T-helper 1 cell treated with Interleukin-12 subunit alpha and Interleukin-12 subunit beta and Interleukin-4 antibody, amounts not matched to agents 30 μg/mL and 1 μg/mL, for 36 hours (primary cell): Measurements from ENCODE around the gene GLP2R.
"Not testable (repeated sequence)": the region's sequence is repeated elsewhere in the genome, so short reads cannot be mapped to it uniquely, and the experiment has no call there.

Experiments
- H3K27ac Mint-ChIP-seq: one replicate; pipeline ENCODE4 v1.8.0; 2021; ENCODE audit warnings: mild to moderate bottlenecking, mixed read lengths
- H3K27me3 Mint-ChIP-seq: one replicate; pipeline ENCODE4 v1.8.0; 2021; ENCODE audit warnings: low read depth, mixed read lengths
- H3K36me3 Mint-ChIP-seq: one replicate; pipeline ENCODE4 v1.8.0; 2021; ENCODE audit warnings: low read depth, mixed read lengths
- H3K4me1 Mint-ChIP-seq: one replicate; pipeline ENCODE4 v1.8.0; 2021; ENCODE audit warnings: low read depth, mixed read lengths
- H3K4me3 Mint-ChIP-seq: one replicate; pipeline ENCODE4 v1.8.0; 2021; ENCODE audit warnings: mild to moderate bottlenecking, moderate library complexity, mixed read lengths
- H3K9me3 Mint-ChIP-seq: one replicate; pipeline ENCODE4 v1.8.0; 2021; ENCODE audit warnings: mixed read lengths

GLP2R gene

GRCh38 chr17:9906616-9907015 is 80.9 kb downstream of the GLP2R start:
- H3K27ac Mint-ChIP-seq, result no peak overlapping the region

GRCh38 chr17:9907131-9907530 is 81.4 kb downstream of the GLP2R start:
- Mint-ChIP-seq H3K4me1 (no peaks in the 10 kb centered on the region), H3K36me3 (no peaks in the 10 kb centered on the region), H3K9me3 (no peaks in the 10 kb centered on the region), H3K4me3 (no peak overlapping the region), H3K27ac (no peak overlapping the region), H3K27me3 (no peaks in the 10 kb centered on the region)

More at GRCh38 chr17:9906616-9907015, 80.9 kb downstream of the GLP2R start:
- Mint-ChIP-seq H3K27me3 (no peaks in the 10 kb centered on the region), H3K4me1 (no peaks in the 10 kb centered on the region), H3K9me3 (no peaks in the 10 kb centered on the region), H3K4me3 (no peak overlapping the region), H3K36me3 (no peaks in the 10 kb centered on the region)

- Mint-ChIP-seq H3K36me3 (no peaks in the 10 kb centered on the region), H3K27me3 (no peaks in the 10 kb centered on the region), H3K4me3 (no peak overlapping the region), H3K4me1 (no peaks in the 10 kb centered on the region), H3K9me3 (no peaks in the 10 kb centered on the region), H3K27ac (no peak overlapping the region)
Measured at GRCh38 chr17:9907883-9908648, 82.3 kb downstream of the GLP2R start.

- Mint-ChIP-seq H3K27ac (no peak overlapping the region), H3K9me3 (no peaks in the 10 kb centered on the region), H3K36me3 (no peaks in the 10 kb centered on the region), H3K4me3 (no peak overlapping the region), H3K4me1 (no peaks in the 10 kb centered on the region), H3K27me3 (no peaks in the 10 kb centered on the region)
Measured at GRCh38 chr17:9908649-9909042, 82.9 kb downstream of the GLP2R start.

GRCh38 chr17:9911089-9911488 is 85.4 kb downstream of the GLP2R start:
- no peaks in the 10 kb centered on the region for H3K36me3 Mint-ChIP-seq
- no peaks in the 10 kb centered on the region for H3K9me3 Mint-ChIP-seq
- no peak overlapping the region for H3K27ac Mint-ChIP-seq
- H3K4me3 Mint-ChIP-seq, result no peak overlapping the region
- no peaks in the 10 kb centered on the region for H3K27me3 Mint-ChIP-seq
- H3K4me1 Mint-ChIP-seq, result no peaks in the 10 kb centered on the region

- Mint-ChIP-seq H3K9me3 (no peaks in the 10 kb centered on the region), H3K4me3 (no peak overlapping the region), H3K27ac (no peak overlapping the region), H3K36me3 (no peaks in the 10 kb centered on the region), H3K4me1 (no peaks in the 10 kb centered on the region), H3K27me3 (no peaks in the 10 kb centered on the region)
Measured at GRCh38 chr17:9912121-9913099, 86.7 kb downstream of the GLP2R start.

- Mint-ChIP-seq H3K36me3 (no peaks in the 10 kb centered on the region), H3K27ac (no peak overlapping the region), H3K9me3 (no peaks in the 10 kb centered on the region), H3K4me3 (no peak overlapping the region), H3K27me3 (no peaks in the 10 kb centered on the region), H3K4me1 (no peaks in the 10 kb centered on the region)
Measured at GRCh38 chr17:9913476-9913875, 87.8 kb downstream of the GLP2R start.

- no peaks in the 10 kb centered on the region for H3K9me3 Mint-ChIP-seq
- no peaks in the 10 kb centered on the region for H3K4me1 Mint-ChIP-seq
- H3K27me3 Mint-ChIP-seq, result no peaks in the 10 kb centered on the region
- no peak overlapping the region for H3K4me3 Mint-ChIP-seq
- no peaks in the 10 kb centered on the region for H3K36me3 Mint-ChIP-seq
- H3K27ac Mint-ChIP-seq, result no peak overlapping the region
Measured at GRCh38 chr17:9916108-9916507, 90.4 kb downstream of the GLP2R start.

GRCh38 chr17:9917131-9917530 is 91.4 kb downstream of the GLP2R start:
- Mint-ChIP-seq H3K27me3 (no peaks in the 10 kb centered on the region), H3K9me3 (no peaks in the 10 kb centered on the region), H3K4me1 (no peaks in the 10 kb centered on the region), H3K36me3 (no peaks in the 10 kb centered on the region), H3K4me3 (no peak overlapping the region), H3K27ac (no peak overlapping the region)

- Mint-ChIP-seq H3K27me3 (no peaks in the 10 kb centered on the region), H3K9me3 (no peaks in the 10 kb centered on the region), H3K27ac (no peak overlapping the region), H3K36me3 (no peaks in the 10 kb centered on the region), H3K4me3 (no peak overlapping the region), H3K4me1 (no peaks in the 10 kb centered on the region)
Measured at GRCh38 chr17:9917801-9918200, 92.1 kb downstream of the GLP2R start.

GRCh38 chr17:9918352-9918751 is 92.6 kb downstream of the GLP2R start:
- Mint-ChIP-seq H3K36me3 (no peaks in the 10 kb centered on the region), H3K4me3 (no peak overlapping the region), H3K27me3 (no peaks in the 10 kb centered on the region), H3K27ac (no peak overlapping the region), H3K9me3 (no peaks in the 10 kb centered on the region), H3K4me1 (no peaks in the 10 kb centered on the region)

GRCh38 chr17:9918804-9919352 is 93.2 kb downstream of the GLP2R start:
- no peaks in the 10 kb centered on the region for H3K36me3 Mint-ChIP-seq
- no peak overlapping the region for H3K4me3 Mint-ChIP-seq
- no peaks in the 10 kb centered on the region for H3K9me3 Mint-ChIP-seq
- H3K27ac Mint-ChIP-seq, result no peak overlapping the region
- H3K4me1 Mint-ChIP-seq, result no peaks in the 10 kb centered on the region
- no peaks in the 10 kb centered on the region for H3K27me3 Mint-ChIP-seq

GRCh38 chr17:9921216-9921615 is 95.5 kb downstream of the GLP2R start:
- not testable (repeated sequence) for H3K4me1 Mint-ChIP-seq, H3K36me3 Mint-ChIP-seq, H3K27ac Mint-ChIP-seq, H3K9me3 Mint-ChIP-seq, H3K4me3 Mint-ChIP-seq, H3K27me3 Mint-ChIP-seq

GRCh38 chr17:9922012-9922848 is 96.5 kb downstream of the GLP2R start:
- Mint-ChIP-seq H3K4me1 (no peaks in the 10 kb centered on the region), H3K9me3 (no peaks in the 10 kb centered on the region), H3K27ac (no peak overlapping the region), H3K4me3 (no peak overlapping the region), H3K36me3 (no peaks in the 10 kb centered on the region), H3K27me3 (no peaks in the 10 kb centered on the region)
